ENCODE results near the gene TBRG4.

Gene TBRG4

DNA sequence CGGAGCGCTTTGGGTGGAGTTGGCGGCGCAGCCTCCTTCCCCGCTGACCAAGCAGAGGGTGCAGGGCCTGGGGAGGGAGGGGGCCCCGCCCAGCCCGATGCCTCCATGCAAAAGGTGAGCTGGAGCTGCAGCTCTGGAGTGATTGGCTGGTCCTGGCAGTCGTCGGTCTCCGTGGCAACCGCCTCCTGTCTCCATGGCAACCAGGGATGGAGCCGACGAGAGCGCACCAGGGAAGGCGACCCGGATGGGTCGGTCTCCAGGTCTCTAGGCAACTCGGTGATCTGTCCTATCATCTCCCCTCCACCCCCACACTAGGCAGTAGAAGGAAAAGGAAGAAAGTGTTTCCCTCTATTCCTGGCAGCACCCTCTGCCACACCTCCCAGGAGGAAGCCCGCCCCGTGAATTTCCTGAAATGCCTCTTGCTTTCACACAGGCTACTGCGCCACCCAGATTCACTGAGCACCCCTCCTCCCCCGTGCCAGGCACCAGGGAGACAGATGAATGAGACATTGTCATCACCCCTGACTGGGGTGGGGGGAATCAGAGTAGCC lies 22.1 kb downstream of the TBRG4 start:
- DNase-seq (ENCODE audit: low read depth): peak; percentile 44

- no peak for DNase-seq (ENCODE audit: low read depth)
Measured at GRCh38 chr7:45088821-45089340, 22.6 kb downstream of the TBRG4 start, which contains the start of gene NACAD. NACAD (minus strand) TSS chr7:45088969; CDS start chr7:45088894, 75 bp downstream.

DNA sequence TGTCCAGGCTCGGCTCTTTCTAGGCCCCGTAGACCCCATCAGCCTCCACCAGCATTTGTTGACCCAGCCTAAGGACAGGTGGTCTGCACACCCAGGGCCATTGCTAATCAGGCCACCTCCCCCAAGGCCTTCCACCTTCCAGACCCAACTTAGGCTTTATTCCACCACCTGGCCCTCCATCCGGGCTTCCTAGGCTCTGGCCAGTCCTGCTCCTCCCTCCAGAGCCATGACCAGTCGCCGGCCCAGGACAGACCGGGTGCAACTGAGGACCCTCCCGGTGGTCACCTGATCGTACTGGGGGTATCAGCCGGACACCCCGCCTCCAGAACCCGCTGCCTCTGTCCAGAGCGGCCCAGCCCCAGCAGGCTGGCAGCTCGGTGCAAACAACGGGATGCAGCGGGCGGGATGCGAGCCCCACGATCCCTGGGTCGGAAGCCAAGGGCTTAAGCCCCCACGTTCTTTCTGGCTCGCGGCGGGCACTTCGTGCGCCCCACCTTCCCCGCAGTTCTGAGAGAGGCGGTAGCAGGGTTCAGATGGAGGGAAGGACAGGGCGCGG lies 23.3 kb downstream of the TBRG4 start:
- DNase-seq (ENCODE audit: low read depth): no peak

GRCh38 chr7:45087301-45088145 lies 24.0 kb downstream of the TBRG4 start:
- DNase-seq (ENCODE audit: low read depth): no peak

DNA sequence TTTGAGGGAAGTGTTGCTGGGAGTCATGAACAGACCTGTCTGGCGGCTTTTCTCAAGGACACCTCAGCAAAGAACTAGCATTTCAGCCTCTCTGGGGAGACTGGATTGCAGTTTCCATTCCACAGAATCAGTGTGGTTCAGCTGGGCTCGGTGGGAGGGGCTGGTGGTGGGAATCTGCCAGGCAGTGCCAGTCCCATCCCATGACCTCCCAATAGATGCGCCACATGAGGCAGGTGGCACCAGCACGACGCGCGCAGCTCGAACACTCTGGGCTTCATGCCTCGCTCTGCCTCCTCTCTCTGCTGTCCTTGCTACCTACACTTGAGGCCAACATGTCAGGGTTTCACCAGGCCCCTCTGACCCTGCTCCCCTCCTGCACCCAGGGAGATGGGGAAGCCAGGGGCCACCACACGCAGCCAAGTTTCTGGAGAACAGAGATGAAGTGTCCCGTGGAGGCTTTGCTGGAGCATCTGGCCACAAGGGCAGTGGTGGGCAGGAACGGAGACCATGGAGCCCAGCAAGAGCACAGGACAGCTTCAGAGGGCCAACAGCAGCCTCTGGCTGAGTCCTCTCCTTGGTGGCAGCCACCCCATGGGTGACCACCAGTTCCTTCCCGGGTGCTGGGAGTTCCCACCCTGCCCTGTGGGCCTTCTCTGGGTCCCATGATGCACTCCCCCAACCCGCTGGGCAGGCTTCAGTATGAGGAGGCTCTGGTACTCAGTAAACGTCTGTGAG lies 25.0 kb downstream of the TBRG4 start:
- no peak for DNase-seq (ENCODE audit: low read depth)

DNA sequence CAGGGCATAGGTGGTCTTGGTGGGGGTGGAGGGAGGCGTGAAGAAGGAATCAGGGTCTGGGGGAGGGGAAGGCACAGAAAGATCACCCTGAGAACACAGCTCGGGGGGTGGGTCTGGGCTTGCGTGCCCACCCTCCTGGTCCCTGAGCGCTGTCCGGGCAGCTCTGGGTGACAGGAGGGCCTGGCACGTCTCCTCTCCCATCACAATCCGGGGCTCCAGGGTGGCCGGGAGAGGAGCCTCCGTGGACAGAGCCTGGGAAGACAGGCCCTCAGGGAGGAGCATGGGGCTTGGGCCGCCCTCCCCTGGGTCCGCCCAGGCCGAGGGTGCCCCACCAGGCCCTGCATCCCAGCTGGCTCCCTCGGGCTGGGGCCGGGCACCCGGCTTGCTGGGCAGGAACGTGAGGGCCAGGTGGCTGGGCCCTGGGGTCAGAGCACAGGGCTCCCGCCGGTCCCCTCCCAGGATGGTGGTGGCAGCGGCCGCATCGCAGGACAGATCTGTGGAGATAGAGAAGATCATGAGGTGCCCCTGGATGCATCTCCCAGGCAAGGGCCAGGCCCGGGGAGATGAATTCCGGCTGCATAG lies 25.8 kb downstream of the TBRG4 start:
- DNase-seq (ENCODE audit: low read depth): no peak

GRCh38 chr7:45084901-45085618 lies 26.4 kb downstream of the TBRG4 start:
- DNase-seq (ENCODE audit: low read depth): no peak

GRCh38 chr7:45084336-45084735 lies 27.2 kb downstream of the TBRG4 start:
- no peak for DNase-seq (ENCODE audit: low read depth)

- no peak for DNase-seq (ENCODE audit: low read depth)
Measured at GRCh38 chr7:45082831-45083331, 28.6 kb downstream of the TBRG4 start.

GRCh38 chr7:45082031-45082830 lies 29.3 kb downstream of the TBRG4 start:
- DNase-seq (ENCODE audit: low read depth): no peak

- DNase-seq (ENCODE audit: low read depth): no peak
Measured at GRCh38 chr7:45081670-45081974, 29.9 kb downstream of the TBRG4 start.

DNA sequence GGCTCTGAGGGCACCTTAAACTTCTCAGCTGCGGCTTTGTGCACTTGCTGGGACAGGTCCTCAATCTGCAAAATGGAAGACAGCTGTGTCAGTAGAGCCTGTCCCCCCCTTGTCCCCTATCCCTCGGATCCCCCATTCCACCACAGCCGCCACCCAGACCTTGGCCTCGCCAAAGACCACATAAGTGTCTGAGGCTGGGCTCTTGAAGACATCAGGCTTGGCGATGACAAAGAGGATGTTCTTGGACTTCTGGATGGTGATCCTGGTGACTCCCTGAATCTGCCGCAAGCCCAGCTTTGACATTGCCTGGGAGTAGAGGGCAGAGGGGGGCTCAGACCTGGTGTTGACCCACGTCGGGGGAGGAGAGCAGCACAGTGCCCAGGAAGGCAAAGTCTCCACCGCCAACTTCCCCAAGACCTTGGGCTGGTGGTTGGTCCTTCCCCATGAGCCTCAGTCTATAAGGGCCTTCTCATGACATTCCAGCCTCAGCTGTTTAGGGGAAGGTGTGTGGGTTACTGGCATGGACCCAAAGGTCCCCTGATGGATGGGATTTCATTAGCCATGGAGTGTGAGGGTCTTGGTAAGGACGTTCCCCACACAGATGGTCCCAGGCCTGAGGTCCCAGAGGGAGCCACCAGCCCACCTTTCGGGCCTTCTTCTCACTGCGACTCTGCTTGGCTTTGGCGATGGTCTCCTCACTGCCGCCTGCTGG lies 30.4 kb downstream of the TBRG4 start:
- DNase-seq (ENCODE audit: low read depth): no peak

DNA sequence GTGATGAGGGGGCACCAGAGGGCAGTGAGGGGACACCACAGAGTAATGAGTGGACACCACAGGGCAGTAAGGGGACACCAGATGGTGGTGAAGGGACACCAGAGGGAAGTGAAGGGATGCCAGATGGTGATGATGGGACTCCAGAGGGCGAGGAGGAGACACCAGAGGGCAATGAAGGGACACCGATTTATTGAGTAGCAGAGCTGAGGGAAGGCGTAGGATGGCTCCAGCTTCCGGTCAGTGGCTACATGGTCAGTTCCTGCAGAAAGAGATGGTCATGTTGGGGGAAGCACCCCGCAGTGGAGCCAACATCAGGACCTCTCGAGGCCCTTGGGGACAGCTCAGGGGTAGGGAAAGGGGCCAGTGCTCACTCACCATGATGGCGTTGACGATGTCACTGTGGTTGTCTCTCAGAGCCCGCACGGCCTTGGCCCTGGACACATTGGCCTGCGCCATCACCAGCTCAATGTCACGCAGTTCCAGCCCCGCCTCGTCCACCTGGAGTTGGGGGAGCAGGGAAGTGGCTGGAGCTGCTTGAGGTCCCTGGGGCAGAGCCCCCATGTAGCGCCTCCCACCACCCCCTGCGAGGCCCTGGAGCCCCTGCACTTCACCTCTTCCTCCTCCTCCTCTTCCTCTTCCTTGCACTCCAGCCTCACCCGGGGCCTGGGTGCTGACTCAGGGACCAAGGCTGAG lies 31.1 kb downstream of the TBRG4 start:
- no peak for DNase-seq (ENCODE audit: low read depth)

GRCh38 chr7:45078125-45078681 lies 33.3 kb downstream of the TBRG4 start:
- DNase-seq (ENCODE audit: low read depth): no peak

- DNase-seq (ENCODE audit: low read depth): no peak
Measured at GRCh38 chr7:45077579-45077978, 33.9 kb downstream of the TBRG4 start.

DNA sequence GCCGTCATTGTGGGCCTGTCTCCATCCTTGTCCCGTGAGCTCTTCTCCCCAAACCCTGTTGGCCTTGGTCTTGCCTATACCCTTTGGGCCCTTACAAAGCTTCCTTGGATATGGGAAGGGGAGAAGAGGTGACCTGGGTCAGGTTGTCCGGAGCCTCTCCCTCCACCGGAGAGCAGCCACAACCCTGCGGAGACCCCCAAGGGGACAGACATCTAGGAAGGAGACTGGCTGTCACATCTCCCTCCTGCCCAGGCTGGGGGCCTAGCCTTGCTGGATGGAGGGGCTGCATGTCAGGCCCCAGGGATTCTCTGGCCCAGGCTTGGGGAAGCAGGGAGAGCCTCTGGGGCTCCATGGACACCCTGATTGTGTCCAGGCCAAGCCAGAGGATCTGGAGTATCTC lies 34.6 kb downstream of the TBRG4 start:
- DNase-seq (ENCODE audit: low read depth): no peak

DNA sequence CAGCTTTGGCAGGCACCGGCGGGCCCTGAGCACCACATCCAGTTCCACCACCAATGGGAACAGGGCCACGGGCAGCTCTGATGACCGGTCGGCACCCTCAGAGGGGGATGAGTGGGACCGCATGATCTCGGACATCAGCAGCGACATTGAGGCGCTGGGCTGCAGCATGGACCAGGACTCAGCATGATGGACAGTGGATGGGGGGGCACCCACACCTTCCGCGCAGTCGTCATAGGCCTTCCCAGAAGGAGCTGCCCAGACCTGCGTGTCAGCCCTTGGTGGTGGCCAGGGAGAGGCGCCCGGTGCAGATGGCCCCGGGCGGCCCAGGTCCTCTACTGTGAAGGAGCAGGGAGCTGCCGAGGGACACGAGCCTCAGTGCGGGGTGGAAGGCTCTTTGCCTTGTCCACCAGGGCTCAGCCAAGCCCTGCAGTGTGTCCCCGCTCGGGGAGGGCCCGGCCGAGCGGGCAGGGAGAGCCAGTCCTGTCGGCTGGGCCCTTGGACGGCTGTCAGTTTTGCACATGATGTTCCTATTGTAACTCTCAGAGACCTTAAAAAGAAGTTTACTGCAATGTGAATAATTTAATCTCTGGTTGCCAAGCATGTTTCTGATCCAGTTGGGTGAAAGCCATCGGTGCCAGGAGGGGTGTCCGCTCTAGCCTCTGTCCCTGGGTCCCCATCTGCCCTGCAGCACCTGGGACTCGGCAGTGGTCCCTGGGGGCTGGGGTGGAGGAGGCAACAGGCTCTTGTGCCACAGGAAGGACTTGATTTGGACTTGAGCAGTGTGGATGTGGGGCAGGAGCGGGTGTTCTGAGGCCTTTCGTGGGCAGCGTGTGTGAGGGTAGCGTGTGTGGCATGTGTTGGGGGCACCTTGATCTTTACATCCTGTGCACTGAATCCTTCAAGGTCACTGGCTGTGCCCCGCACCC lies 35.4 kb downstream of the TBRG4 start:
- DNase-seq (ENCODE audit: low read depth): no peak

DNA sequence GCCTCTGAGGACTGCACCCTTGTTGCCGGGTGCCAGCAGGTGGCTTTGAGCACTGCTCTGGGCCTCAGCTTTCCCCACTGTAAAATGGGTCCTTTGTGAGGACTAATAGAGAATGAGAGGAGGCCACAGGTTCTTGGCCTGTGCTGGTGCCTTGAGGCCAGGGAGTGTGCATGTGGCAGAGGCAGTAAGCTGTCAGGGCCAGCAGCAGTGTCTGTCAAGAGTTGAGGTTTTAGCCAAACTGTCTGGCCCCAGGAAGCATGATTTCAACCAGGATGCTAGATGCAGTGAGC lies 36.2 kb downstream of the TBRG4 start:
- no peak for DNase-seq (ENCODE audit: low read depth)

All from T-helper 22 cell (primary cell).